Muscle of leg (tissue), 11 donors: Measurements from ENCODE around the gene SLC30A2. TPM values are rescaled to one million over a fixed set of nuclear protein-coding genes. Genes with fewer than 3 reads are reported as not detected.

ENCODE experiments used
- DNase-seq: peaks from one replicate; pipeline ENCODE4 v3.0.0; 2013
- H3K27ac ChIP-seq: one replicate; pipeline ENCODE4 v1.5.1; 2013; ENCODE audit warnings: mild to moderate bottlenecking, low read length, control low read depth
- H3K27me3 ChIP-seq: one replicate; pipeline ENCODE4 v1.6.1; 2013; ENCODE audit warnings: low read length; ENCODE audit not compliant: control insufficient read depth, insufficient read depth
- H3K36me3 ChIP-seq: one replicate; pipeline ENCODE4 v1.6.1; 2013; ENCODE audit warnings: low read length; ENCODE audit not compliant: control insufficient read depth, insufficient read depth
- H3K4me1 ChIP-seq: one replicate; pipeline ENCODE4 v1.6.1; 2013; ENCODE audit warnings: low read length; ENCODE audit not compliant: control insufficient read depth, insufficient read depth
- H3K4me3 ChIP-seq: one replicate; pipeline ENCODE4 v1.5.1; 2013; ENCODE audit warnings: low read length, control low read depth
- H3K9me3 ChIP-seq: replicated peaks from 2 replicates; pipeline ENCODE4 v1.6.1; 2013; ENCODE audit warnings: low read depth, low read length; ENCODE audit not compliant: control insufficient read depth
- WGBS: methylation state at CpG from one replicate; pipeline ENCODE4 v1.1.5; 2013; ENCODE audit warnings: missing lambda C conversion rate; ENCODE audit not compliant: insufficient coverage; 5-methylcytosine and 5-hydroxymethylcytosine counted together
- polyA plus RNA-seq, 8 donors: library from polyadenylated mRNA; unstranded; fragments of 120-200 nt; gene quantifications; one replicate each; pipeline versions ENCODE4 v1.2.1 to v1.2.3, GENCODE V29; 2013; ENCODE audit warnings: inconsistent platforms in 1 of 8, low replicate concordance in 1 of 8; ENCODE audit not compliant: insufficient read length in 8 of 8, insufficient read depth in 1 of 8
- total RNA-seq: library from RNA; stranded (reverse); fragments of 120-200 nt; gene quantifications from one replicate; pipeline ENCODE4 v1.2.4, GENCODE V29; 2013

The SLC30A2 gene
- total and polyA plus RNA-seq, 9 donors = 0.29 to 2.0 (median 0.69) TPM

DNA sequence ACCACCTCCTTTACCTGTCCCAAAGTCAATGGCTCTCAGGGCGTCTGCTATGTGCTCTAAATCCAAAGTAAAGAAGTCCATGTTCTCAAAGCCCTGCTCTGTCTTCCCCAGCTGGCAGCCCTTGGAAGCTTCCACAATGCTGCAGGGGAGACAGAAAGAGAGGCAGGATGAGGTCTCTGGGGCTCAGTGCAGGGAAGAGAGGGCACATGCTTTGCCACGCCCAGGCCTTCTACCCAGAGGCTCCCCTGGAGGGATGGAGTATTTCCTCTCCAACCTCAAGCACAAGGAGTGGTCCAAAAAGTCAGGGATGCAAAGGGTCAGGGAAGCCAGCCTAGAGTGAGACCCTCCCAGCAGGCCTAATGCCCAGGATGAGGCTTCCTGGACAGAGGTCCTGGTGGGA, 11.3 kb upstream of the SLC30A2 start:
- Histone ChIP-seq H3K4me3 (no peak overlapping the region), H3K27ac (no peak overlapping the region), H3K36me3 (peaks cover 47% of the 10 kb centered on the region), H3K9me3 (no peaks in the 10 kb centered on the region), H3K27me3 (peaks cover 20% of the 10 kb centered on the region), H3K4me1 (peaks cover 10% of the 10 kb centered on the region)
- WGBS = no CpG with 5 or more reads among the region's 2 CpGs
- DNase-seq = no peak

DNA sequence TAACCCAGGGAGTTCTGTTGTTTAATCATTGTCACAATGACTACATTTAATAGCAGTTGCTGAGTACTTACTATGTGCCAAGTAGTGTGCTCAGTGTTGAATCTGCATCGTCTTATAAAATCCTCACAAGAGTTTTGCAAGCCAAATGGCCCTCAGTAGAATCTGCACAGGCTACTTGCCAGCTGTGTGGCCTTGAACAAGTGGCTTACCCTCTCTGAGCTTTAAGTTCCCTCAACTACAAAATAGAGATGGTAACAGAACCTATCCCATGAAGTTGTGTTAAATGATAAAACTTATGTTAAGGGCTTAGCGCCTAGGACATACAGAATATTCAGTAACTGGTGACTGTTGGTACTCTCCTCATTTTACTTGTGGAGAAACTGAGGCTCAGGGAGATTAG, 9.1 kb upstream of the SLC30A2 start:
- WGBS = 71% methylated on average over 1 of the region's 2 CpGs
- peaks cover 41% of the 10 kb centered on the region for H3K36me3 ChIP-seq
- H3K27me3 ChIP-seq = peaks cover 27% of the 10 kb centered on the region
- DNase-seq = no peak
- H3K4me3 ChIP-seq = no peak overlapping the region
- H3K9me3 ChIP-seq = no peaks in the 10 kb centered on the region
- H3K4me1 ChIP-seq = peaks cover 3% of the 10 kb centered on the region
- H3K27ac ChIP-seq = no peak overlapping the region

DNA sequence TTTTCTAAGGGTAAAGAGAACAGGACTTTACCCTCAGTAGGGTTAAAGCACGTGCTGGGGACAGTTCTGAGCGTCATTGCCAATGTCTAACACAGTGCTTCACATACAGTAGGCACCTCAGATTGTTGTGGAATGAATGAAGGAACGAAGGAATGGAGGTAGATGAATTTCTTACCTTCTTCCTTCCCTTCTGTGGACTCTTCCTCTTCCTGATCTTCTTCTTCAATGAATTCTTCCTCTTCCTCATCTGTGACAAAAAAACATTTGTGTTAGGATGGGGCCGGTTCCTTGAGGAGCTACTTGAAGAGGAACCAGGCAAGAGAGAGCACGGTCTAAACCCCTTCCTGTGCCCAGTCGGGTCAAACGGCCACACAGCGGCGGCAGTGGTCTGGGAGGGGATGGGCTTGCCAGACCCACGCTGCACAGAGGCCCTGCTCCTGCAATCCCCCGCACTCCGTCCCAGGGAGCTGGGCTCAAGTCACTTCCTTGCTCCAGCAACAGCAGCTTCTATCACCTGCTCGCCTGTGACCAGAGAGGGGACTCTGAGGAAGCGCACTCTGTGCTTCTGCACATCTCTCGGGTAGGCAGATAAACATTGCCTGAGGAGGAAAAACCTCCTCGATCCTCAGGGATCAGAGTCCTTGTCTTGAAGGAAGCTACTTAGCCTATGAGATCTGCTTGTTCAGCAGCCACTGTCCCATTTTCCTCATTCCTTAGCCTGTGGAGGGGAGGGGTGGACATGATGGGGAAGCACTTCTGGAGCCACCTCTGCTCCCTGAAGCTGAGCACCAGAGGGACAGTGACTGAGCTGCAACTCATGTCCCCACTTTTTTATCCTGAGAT, 8.0 kb upstream of the SLC30A2 start:
- Histone ChIP-seq H3K4me3 (no peak overlapping the region), H3K36me3 (peaks cover 32% of the 10 kb centered on the region), H3K27ac (no peak overlapping the region), H3K27me3 (peaks cover 33% of the 10 kb centered on the region), H3K4me1 (no peaks in the 10 kb centered on the region), H3K9me3 (no peaks in the 10 kb centered on the region)
- WGBS = 15% methylated on average over 11 of the region's 16 CpGs
- DNase-seq = no peak

DNA sequence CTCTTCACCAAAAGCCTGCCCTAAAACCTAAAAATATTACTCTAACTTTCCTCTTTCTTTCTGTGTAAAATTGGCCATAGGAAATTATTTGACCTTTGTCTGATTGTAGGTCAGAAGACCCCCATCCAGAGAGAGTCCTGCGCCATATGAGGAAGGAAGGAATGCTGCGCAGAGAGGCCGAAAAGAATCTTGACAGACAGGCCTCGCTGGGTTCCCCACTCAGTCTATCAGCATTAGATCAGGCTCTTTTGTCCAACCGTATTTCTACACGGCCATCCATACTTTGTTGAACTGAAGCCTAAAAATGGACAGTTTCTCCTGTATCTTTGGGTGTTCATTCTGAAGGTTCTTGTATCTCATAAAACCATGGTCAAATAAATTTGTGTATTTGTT, 4.3 kb upstream of the SLC30A2 start:
- no peak for DNase-seq
- peaks cover 57% of the 10 kb centered on the region for H3K27me3 ChIP-seq
- H3K4me3 ChIP-seq = no peak overlapping the region
- H3K9me3 ChIP-seq = no peaks in the 10 kb centered on the region
- 92% methylated on average over 2 of the region's 6 CpGs for WGBS
- peaks cover 18% of the 10 kb centered on the region for H3K36me3 ChIP-seq
- H3K27ac ChIP-seq = no peak overlapping the region
- H3K4me1 ChIP-seq = peaks cover 13% of the 10 kb centered on the region

DNA sequence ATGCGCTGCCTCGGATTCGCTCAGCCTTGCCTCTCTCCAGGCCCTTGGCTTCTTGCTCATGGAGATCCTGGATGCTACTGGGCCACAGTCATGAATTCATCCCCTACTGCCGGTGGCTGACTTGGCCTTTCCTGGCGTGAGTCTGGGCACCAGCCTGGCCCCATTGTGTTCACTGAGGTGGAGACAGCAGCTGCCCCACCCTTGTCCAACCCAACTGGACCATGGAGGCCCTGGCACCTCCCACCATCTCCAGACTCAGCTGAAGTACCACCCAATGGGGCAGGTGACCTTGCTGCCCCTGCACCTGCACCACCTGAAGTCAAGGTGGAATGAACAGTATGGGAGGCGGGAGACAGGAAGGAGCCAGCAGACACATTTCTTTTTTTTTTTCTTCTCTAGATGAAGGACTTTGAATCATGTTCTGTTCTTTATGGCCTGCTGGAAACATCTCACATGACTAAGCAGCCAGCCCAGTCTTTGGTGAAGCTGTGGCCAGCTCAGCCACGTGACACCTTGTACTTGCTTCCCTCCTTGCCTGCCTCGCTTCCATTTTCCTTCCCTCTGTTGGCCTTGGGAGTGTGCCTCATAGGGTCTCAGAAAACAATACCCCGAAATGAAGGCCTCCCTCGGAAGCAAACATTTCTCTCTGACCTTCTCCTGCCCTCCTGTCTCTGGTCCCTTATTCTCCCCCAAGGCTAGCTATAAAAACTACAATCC, 3.8 kb upstream of the SLC30A2 start:
- WGBS = 68% methylated on average over 8 of the region's 10 CpGs
- Histone ChIP-seq H3K9me3 (no peaks in the 10 kb centered on the region), H3K27me3 (peaks cover 61% of the 10 kb centered on the region), H3K4me3 (no peak overlapping the region), H3K4me1 (peaks cover 15% of the 10 kb centered on the region), H3K27ac (no peak overlapping the region), H3K36me3 (peaks cover 15% of the 10 kb centered on the region)
- no peak for DNase-seq

DNA sequence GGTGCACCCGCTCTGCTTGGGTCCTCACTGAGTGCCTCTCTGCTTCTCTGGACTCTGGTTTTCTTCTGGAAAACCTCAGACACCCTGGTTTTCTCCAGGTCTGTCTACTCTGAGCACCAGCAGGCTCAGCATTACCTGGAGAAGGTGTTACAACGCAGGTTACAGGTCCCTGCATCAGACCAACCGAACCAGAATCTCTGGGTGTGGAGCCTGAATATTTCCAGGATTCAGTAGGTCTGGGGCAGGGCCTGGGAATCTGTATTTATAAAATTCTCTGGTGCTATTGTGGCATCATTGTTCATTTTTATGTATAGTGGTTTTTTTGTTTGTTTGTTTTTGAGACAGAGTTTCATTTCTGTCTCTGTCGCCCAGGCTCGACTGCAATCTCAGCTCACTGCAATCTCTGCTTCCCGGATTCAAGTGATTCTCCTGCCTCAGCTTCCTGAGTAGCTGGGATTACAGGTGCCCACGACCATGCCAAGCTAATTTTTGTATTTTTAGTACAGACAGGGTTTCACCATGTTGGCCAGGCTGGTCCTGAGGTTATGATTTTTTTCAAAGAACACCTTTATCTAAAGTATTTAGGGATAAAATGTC, 1.5 kb upstream of the SLC30A2 start:
- H3K27ac ChIP-seq = no peak overlapping the region
- 86% methylated on average over 1 of the region's 7 CpGs for WGBS
- H3K9me3 ChIP-seq = no peaks in the 10 kb centered on the region
- peaks cover 15% of the 10 kb centered on the region for H3K4me1 ChIP-seq
- H3K36me3 ChIP-seq = peaks cover 5% of the 10 kb centered on the region
- peaks cover 78% of the 10 kb centered on the region for H3K27me3 ChIP-seq
- no peak for DNase-seq
- no peak overlapping the region for H3K4me3 ChIP-seq

DNA sequence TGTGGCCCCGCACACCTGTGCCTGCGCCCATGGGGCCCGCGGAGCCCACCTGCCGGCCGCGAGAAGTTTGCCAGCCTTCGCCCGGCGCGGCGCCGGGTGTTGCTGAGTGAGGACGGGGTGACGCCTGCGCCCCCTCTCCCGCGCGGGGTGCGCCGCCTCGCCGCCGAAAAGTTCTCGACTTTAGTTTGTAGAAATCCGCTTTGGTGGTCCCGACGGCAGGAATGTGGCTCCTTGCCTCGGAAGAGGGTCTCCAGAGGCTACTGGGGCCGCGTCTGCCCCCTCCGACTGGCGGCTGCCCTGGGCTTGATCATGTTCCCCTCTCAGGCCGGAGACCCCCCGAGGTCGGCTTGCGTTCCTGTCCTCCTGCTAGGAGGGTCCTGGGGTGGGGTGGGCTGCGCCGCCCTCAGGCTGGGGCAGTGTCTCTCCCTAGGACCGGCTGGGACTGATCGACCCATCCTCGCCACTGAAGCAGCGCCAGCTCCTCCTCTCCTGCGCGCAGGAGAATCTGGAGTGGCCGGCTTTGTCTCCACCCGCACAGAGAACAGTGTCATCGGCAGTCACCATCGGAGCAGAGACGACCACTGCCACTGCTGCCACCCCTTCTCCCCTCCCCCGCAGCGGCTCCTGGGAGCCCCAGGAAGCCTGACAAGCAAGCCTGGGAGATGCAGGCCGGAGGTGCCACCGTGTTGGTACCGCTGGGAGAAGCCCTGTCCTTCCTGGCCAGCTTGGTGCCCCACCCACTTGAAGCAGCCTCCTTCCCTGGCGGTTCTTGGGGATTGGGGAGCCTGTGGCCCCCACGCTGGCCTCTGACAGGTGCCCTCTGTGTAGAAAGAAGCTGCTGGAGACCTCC, 553 bp upstream of the SLC30A2 start:
- WGBS = 4% methylated on average over 56 of the region's 57 CpGs
- Histone ChIP-seq H3K27me3 (peaks cover 85% of the 10 kb centered on the region), H3K27ac (no peak overlapping the region), H3K9me3 (no peaks in the 10 kb centered on the region), H3K4me3 (no peak overlapping the region), H3K36me3 (peaks cover 5% of the 10 kb centered on the region), H3K4me1 (peaks cover 15% of the 10 kb centered on the region)
- no peak for DNase-seq

DNA sequence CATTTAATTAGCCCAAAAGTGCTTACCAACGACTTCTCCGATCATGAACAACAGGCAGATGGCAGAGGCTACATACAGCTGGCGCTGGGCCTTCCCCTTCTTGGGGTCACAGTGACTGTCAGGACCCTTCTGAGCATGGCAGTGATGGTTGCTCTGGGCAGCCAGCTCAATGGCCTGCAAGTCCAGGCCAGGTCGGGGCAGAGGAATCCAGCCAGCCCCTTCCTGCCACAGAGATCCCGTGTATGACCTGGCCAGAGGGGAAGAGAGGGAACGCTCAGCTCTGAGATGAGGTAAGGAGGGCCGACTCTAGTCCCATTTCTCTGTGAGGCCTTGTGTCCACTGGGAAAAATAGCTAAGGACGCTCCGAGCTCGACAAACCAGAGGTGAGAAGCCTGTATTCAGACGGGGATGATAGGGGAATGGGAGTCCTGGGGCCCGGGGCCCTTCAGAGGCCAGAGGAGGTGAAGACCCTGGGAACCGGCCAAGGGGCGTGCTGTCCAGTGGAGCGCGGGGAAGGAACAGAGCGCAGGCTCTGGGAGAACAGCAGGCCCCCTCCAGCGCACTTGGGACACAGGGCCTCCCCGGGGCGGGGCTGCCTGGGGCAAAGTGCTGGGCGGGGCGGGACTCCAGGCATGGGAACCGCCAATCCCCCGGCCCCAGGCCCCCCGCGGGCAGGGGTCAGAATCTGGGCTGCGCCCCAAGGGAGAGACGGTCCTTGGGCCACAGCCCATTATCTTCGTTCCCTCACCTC, 772 bp downstream of the SLC30A2 start:
- Histone ChIP-seq H3K9me3 (no peaks in the 10 kb centered on the region), H3K36me3 (no peaks in the 10 kb centered on the region), H3K27me3 (peaks cover 84% of the 10 kb centered on the region), H3K4me1 (peaks cover 15% of the 10 kb centered on the region), H3K4me3 (no peak overlapping the region), H3K27ac (no peak overlapping the region)
- 20% methylated on average over 25 of the region's 29 CpGs for WGBS
- no peak for DNase-seq

DNA sequence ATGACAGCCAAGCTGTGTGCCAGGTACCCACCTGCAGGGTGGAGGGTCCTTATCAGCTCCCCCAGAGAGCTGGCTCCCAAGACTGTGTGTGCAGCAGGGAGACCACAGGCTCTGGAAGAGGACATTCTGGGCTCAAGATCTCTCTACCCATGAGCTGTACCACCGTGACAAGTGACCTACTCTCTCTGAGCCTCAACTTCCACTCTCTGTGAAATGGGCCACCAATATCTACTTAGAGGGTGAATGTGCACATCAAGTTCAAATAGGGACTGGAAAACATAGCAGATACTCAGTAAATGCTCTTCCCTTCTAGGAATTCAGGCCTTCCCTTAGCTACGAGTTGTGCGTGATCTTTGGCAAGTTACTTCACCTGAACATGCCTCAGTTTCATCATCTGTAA, 1.5 kb downstream of the SLC30A2 start:
- DNase-seq = no peak
- H3K27me3 ChIP-seq = peaks cover 80% of the 10 kb centered on the region
- no peaks in the 10 kb centered on the region for H3K9me3 ChIP-seq
- H3K4me3 ChIP-seq = no peak overlapping the region
- 83% methylated on average over 1 of the region's 3 CpGs for WGBS
- no peaks in the 10 kb centered on the region for H3K36me3 ChIP-seq
- no peak overlapping the region for H3K27ac ChIP-seq
- H3K4me1 ChIP-seq = peaks cover 16% of the 10 kb centered on the region
